SK-N-MC (cell line): ENCODE measurements around the gene NEB.

Experiments used
- EZH2 ChIP-seq: fragments of 200-600 bp; sonication (generic); IDR thresholded peaks from one replicate; pipeline ENCODE4 v1.6.1; 2017; ENCODE audit warnings: antibody characterized with exemption
- POLR2AphosphoS5 ChIP-seq: IDR thresholded peaks from 2 replicates; pipeline ENCODE4 v1.6.1; 2012; ENCODE audit warnings: mild to moderate bottlenecking, low read depth, low read length, borderline replicate concordance

GRCh38 chr2:151568501-151568900 is 165.8 kb downstream of the NEB start:
- TF ChIP-seq EZH2 (no peak), POLR2AphosphoS5 (no peak)
